Gastrocnemius medialis (tissue), 4 donors: ENCODE results near the gene HUS1B. TPM values are rescaled to one million over a fixed set of nuclear protein-coding genes. Genes with fewer than 3 reads are reported as not detected.

ENCODE experiments used
- ATAC-seq, 2 donors: fragments of 150-250 bp; one replicate each; pipeline ENCODE4 v1.9.1; 2016
- DNase-seq, 2 donors: peaks; one replicate each; pipeline ENCODE4 v3.0.0-alpha.2; 2019
- H3K27ac ChIP-seq, 4 donors: fragments of 200-600 bp; sonication (generic); 1 replicate in 1 of 4; 2 replicates in 3 of 4; pipeline ENCODE4 v1.5.1; 2016 to 2018; ENCODE audit warnings: mild to moderate bottlenecking in 2 of 4, moderate library complexity in 1 of 4
- H3K27me3 ChIP-seq, 3 donors: fragments of 200-600 bp; sonication (generic) in 2 of 3; 1 replicate in 1 of 3; 2 replicates in 2 of 3; pipeline versions ENCODE4 v1.5.1 to v1.6.0; 2016 to 2019; ENCODE audit warnings: mild to moderate bottlenecking in 1 of 3, moderate library complexity in 1 of 3
- H3K36me3 ChIP-seq, 2 donors: fragments of 200-600 bp; sonication (generic) in 1 of 2; one replicate each; pipeline ENCODE4 v1.5.1; 2017 to 2018
- H3K4me1 ChIP-seq, 2 donors: fragments of 200-600 bp; sonication (generic) in 1 of 2; one replicate each; pipeline ENCODE4 v1.5.1; 2016 to 2017; ENCODE audit warnings: mild to moderate bottlenecking in 2 of 2
- H3K4me3 ChIP-seq, 4 donors: fragments of 200-600 bp; sonication (generic) in 3 of 4; 1 replicate in 1 of 4; 2 replicates in 3 of 4; pipeline ENCODE4 v1.5.1; 2016 to 2019; ENCODE audit warnings: mild to moderate bottlenecking in 2 of 4
- H3K9me3 ChIP-seq, 3 donors: fragments of 200-600 bp; sonication (generic) in 2 of 3; 1 replicate in 1 of 3; 2 replicates in 2 of 3; pipeline ENCODE4 v1.5.1; 2016 to 2019
- CTCF ChIP-seq, 5 experiments: fragments of 450-650 bp in 3 of 5; fragments of 200-600 bp in 2 of 5; sonication (generic) in 2 of 5; IDR thresholded peaks in 4 of 5; conservative IDR thresholded peaks in 1 of 5; 1 replicate in 4 of 5; 2 replicates in 1 of 5; pipeline ENCODE4 v1.5.1; 2016 to 2019; ENCODE audit warnings: antibody characterized with exemption in 5 of 5, mild to moderate bottlenecking in 3 of 5, moderate library complexity in 3 of 5
- POLR2A ChIP-seq, 2 donors: fragments of 450-650 bp; IDR thresholded peaks; one replicate each; pipeline ENCODE4 v1.6.1; 2017; ENCODE audit warnings: antibody characterized with exemption in 2 of 2, mild to moderate bottlenecking in 2 of 2, moderate library complexity in 2 of 2
- in situ Hi-C, 4 donors: fragments of 200-750 bp; cut with MboI; loops; one replicate each; pipeline versions ENCODE4 v1.15.0 to v1.8.0; 2017; ENCODE audit warnings: low sequenced_read_pairs in 4 of 4
- intact Hi-C: fragments of 100-400 bp; cut with DNase I; formaldehyde crosslinking; loops from one replicate; pipeline ENCODE4 v1.15.1; 2023; ENCODE audit warnings: low total_unique reads
- total RNA-seq, 4 donors: library from RNA; depleted of rRNA; stranded (reverse); fragments of >200 nt; gene quantifications; one replicate each; pipeline versions ENCODE4 v1.1.0 to v1.2.3, GENCODE V29; 2016

HUS1B gene
- total RNA-seq, 4 donors from 2014 or later = 0.97 TPM; not detected in 3

- Histone ChIP-seq H3K36me3 (peaks cover 0 to 13% of the 10 kb centered on the region in 2 donors), H3K4me3 (no peak overlapping the region)
- in situ Hi-C loops = no loop called here
Measured at GRCh38 chr6:611928-612327, 45.0 kb downstream of the HUS1B start.

DNA sequence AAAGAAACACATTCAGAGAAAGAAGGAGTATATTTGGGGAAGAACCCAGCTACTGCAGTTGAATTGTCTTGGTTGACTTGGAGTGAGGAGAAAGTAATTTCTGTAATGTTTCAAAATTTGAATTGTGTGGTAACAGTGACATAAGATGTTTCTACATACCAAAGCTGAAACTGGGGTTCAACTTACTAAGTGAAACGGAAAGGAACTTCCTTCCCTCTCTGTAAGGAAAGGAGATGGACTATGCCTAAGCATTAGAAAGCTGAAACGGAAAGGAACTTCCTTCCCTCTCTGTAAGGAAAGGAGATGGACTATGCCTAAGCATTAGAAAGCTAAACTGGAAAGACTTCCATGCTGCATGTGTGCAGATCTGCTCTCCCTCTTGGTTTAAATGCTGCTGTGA lies 46.0 kb downstream of the HUS1B start:
- in situ Hi-C loops = no loop called here
- Histone ChIP-seq H3K27ac (no peak overlapping the region), H3K4me3 (no peak overlapping the region), H3K36me3 (peaks cover 0 to 13% of the 10 kb centered on the region in 2 donors), H3K27me3 (no peaks in the 10 kb centered on the region), H3K9me3 (no peaks in the 10 kb centered on the region), H3K4me1 (no peaks in the 10 kb centered on the region)
- no peak for ATAC-seq
- intact Hi-C loops = no loop called here
- DNase-seq = no peak
- no peak for TF ChIP-seq POLR2A (IDR thresholded peaks at IDR 0.05)
- no peak for TF ChIP-seq CTCF (IDR thresholded peaks at IDR 0.05 in 4 of 5, conservative IDR thresholded peaks at IDR 0.05 in 1 of 5)

More at GRCh38 chr6:611928-612327, 45.0 kb downstream of the HUS1B start:
- H3K27ac ChIP-seq = no peak overlapping the region
- TF ChIP-seq CTCF (IDR thresholded peaks at IDR 0.05 in 4 of 5, conservative IDR thresholded peaks at IDR 0.05 in 1 of 5) (no peak), POLR2A (IDR thresholded peaks at IDR 0.05) (no peak)
- H3K4me1 ChIP-seq = no peaks in the 10 kb centered on the region
- intact Hi-C loops = no loop called here
- ATAC-seq (no peak), DNase-seq (no peak)
- no peaks in the 10 kb centered on the region for H3K9me3 ChIP-seq
- H3K27me3 ChIP-seq = no peaks in the 10 kb centered on the region

DNA sequence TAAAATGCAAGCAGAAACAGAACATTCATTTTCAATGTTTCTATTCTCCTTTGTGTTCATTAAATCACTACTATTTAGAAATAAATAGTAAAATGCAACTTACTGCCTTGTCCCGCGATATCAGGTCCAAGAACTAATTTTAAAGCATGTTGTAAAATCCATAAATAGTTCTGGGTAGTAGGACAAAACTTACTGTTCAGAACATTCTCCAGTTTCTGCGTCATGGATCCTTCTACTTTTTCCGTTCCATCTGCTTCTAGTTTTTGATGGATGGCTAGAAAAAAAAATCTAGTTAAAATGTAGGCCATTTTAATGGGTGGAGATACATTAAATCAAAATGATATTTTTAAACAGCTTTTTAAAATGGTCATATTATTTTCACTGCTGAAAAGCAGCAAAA lies 47.0 kb downstream of the HUS1B start:
- peaks cover 0 to 6% of the 10 kb centered on the region in 2 donors for H3K36me3 ChIP-seq
- TF ChIP-seq CTCF (IDR thresholded peaks at IDR 0.05 in 4 of 5, conservative IDR thresholded peaks at IDR 0.05 in 1 of 5) (no peak), POLR2A (IDR thresholded peaks at IDR 0.05) (no peak)
- DNase-seq = no peak
- no peaks in the 10 kb centered on the region for H3K27me3 ChIP-seq
- intact Hi-C loops = no loop called here
- no peak for ATAC-seq
- H3K9me3 ChIP-seq = no peaks in the 10 kb centered on the region
- no peaks in the 10 kb centered on the region for H3K4me1 ChIP-seq
- H3K27ac ChIP-seq = no peak overlapping the region
- in situ Hi-C loops = no loop called here
- H3K4me3 ChIP-seq = no peak overlapping the region

GRCh38 chr6:606829-607379 lies 50.0 kb downstream of the HUS1B start:
- no peaks in the 10 kb centered on the region for H3K27me3 ChIP-seq
- TF ChIP-seq POLR2A (IDR thresholded peaks at IDR 0.05) (no peak), CTCF (IDR thresholded peaks at IDR 0.05 in 4 of 5, conservative IDR thresholded peaks at IDR 0.05 in 1 of 5) (no peak)
- ATAC-seq (no peak), DNase-seq (no peak)
- in situ Hi-C loops = no loop called here
- no peaks in the 10 kb centered on the region for H3K4me1 ChIP-seq
- H3K36me3 ChIP-seq = peaks cover 0 to 6% of the 10 kb centered on the region in 2 donors
- H3K9me3 ChIP-seq = no peaks in the 10 kb centered on the region
- H3K27ac ChIP-seq = no peak overlapping the region
- intact Hi-C loops = no loop called here
- no peak overlapping the region for H3K4me3 ChIP-seq

Other genes starting within 250 kb of the HUS1B start
- gene EXOC2, start 36.0 kb upstream of the HUS1B start, total RNA-seq = 10 to 100 TPM; 12.6 to 16.4 (median 15.0) TPM